HCT116 (cell line): ENCODE measurements around the gene GATAD2A.

Source experiments
- ATF3 ChIP-seq: IDR thresholded peaks from 2 replicates; pipeline ENCODE4 v1.6.1; 2012
- CBX3 ChIP-seq: IDR thresholded peaks from 2 replicates; pipeline ENCODE4 v1.6.1; 2012; ENCODE audit warnings: low read depth
- CTCF ChIP-seq, 3 experiments: fragments of 200-600 bp in 1 of 3; sonication (generic) in 1 of 3; IDR thresholded peaks in 2 of 3; conservative IDR thresholded peaks in 1 of 3; 2 replicates each; pipeline ENCODE4 v1.5.1; 2012 to 2017; ENCODE audit warnings: low read depth in 2 of 3, low read length in 2 of 3, antibody characterized with exemption in 1 of 3, borderline replicate concordance in 1 of 3, control low read depth in 1 of 3, mild to moderate bottlenecking in 1 of 3, mixed read lengths in 1 of 3, mixed run types in 1 of 3, moderate library complexity in 1 of 3; ENCODE audit not compliant: insufficient read depth in 1 of 3
- EZH2 ChIP-seq: fragments of 200-600 bp; sonication (generic); IDR thresholded peaks from 2 replicates; pipeline ENCODE4 v1.6.1; 2017; ENCODE audit warnings: antibody characterized with exemption, mixed run types
- FOSL1 ChIP-seq: IDR thresholded peaks from 2 replicates; pipeline ENCODE4 v1.6.1; 2012; ENCODE audit warnings: low read depth
- JUND ChIP-seq: IDR thresholded peaks from 2 replicates; pipeline ENCODE4 v1.6.1; 2012
- POLR2A ChIP-seq: IDR thresholded peaks from 2 replicates; pipeline ENCODE4 v1.7.0; 2011; ENCODE audit warnings: borderline replicate concordance; ENCODE audit not compliant: insufficient read depth, insufficient read length; ENCODE audit errors: extremely low read depth
- POLR2AphosphoS5 ChIP-seq: IDR thresholded peaks from 2 replicates; pipeline ENCODE4 v1.6.1; 2011; ENCODE audit warnings: mild to moderate bottlenecking, low read depth, low read length, moderate library complexity
- SP1 ChIP-seq: IDR thresholded peaks from 2 replicates; pipeline ENCODE4 v1.6.1; 2012; ENCODE audit warnings: low read depth
- SRF ChIP-seq: IDR thresholded peaks from 2 replicates; pipeline ENCODE4 v1.6.1; 2012; ENCODE audit warnings: low read depth
- YY1 ChIP-seq: IDR thresholded peaks from 2 replicates; pipeline ENCODE4 v1.6.1; 2011; ENCODE audit warnings: low read length, low read depth, moderate library complexity, mild to moderate bottlenecking; ENCODE audit not compliant: insufficient replicate concordance; ENCODE audit errors: extremely low read depth
- ZNF274 ChIP-seq: fragments of 200-500 bp; sonication (Bioruptor generic); IDR thresholded peaks from 2 replicates; pipeline ENCODE4 v1.6.1; 2014; ENCODE audit warnings: mild to moderate bottlenecking, low read depth, low read length, inconsistent platforms

GRCh38 chr19:19460761-19461265 lies 55.3 kb downstream of the GATAD2A start:
- TF ChIP-seq CTCF (IDR thresholded peaks at IDR 0.05 in 2 of 3, conservative IDR thresholded peaks at IDR 0.05 in 1 of 3; ENCODE audit: borderline replicate concordance in 1 of 3, insufficient read depth in 1 of 3, low read depth in 2 of 3, low read length in 2 of 3): no peak
- no peak for TF ChIP-seq ZNF274
- no peak for TF ChIP-seq CBX3
- no peak for TF ChIP-seq POLR2A
- TF ChIP-seq ATF3: no peak
- no peak for TF ChIP-seq EZH2
- no peak for TF ChIP-seq SRF
- TF ChIP-seq POLR2AphosphoS5: no peak
- TF ChIP-seq SP1: no peak
- TF ChIP-seq FOSL1: no peak
- no peak for TF ChIP-seq YY1
- no peak for TF ChIP-seq JUND
